ENCODE measurements around the gene PLXNC1.

PLXNC1 gene

DNA sequence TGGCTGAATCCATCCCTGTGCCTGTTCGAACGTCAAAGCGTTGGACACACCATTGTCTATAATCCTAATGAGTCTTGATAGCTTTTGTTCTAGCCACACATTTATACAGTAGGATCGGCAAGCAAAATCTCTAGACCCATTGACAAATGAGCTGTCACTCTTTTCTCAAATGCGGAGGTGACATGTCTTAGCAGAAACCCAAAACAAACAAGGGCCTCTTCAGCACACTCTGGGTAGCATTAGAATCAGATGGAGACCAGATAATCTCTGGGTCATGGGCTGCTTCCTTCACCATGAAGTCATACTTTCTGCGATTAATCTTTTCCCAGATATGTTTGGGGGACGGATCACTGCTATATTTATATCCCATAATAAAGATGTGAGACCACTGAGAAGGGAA, 100.2 kb downstream of the PLXNC1 start:
- Histone ChIP-seq H2AFZ (ENCODE audit: low read length) (no peak overlapping the region), H4K20me1 (ENCODE audit: insufficient read depth, low read length) (no peaks in the 10 kb centered on the region), H3K4me1 (ENCODE audit: insufficient read depth, low read length, severe bottlenecking) (peaks cover 7% of the 10 kb centered on the region), H3F3A (ENCODE audit: insufficient read depth, low read length) (no peaks in the 10 kb centered on the region), H3K36me3 (ENCODE audit: insufficient read depth, low read length) (no peaks in the 10 kb centered on the region), H3K9me3 (ENCODE audit: low read length) (no peaks in the 10 kb centered on the region), H3K4me2 (ENCODE audit: low read length) (no peak overlapping the region), H3K27ac (ENCODE audit: low read depth, low read length, poor library complexity, severe bottlenecking) (no peak overlapping the region), H3K9me2 (ENCODE audit: low read depth, low read length) (no peaks in the 10 kb centered on the region), H3K27me3 (ENCODE audit: insufficient read depth, low read length) (no peaks in the 10 kb centered on the region), H3K79me2 (ENCODE audit: insufficient read depth, low read length) (no peaks in the 10 kb centered on the region), H3K9ac (ENCODE audit: low read length) (no peak overlapping the region), H3K4me3 (ENCODE audit: low read depth, low read length, poor library complexity, severe bottlenecking) (no peak overlapping the region)
- TF ChIP-seq EZH2 (IDR thresholded peaks at IDR 0.05; ENCODE audit: borderline replicate concordance, low read length) = no peak
- TF ChIP-seq, protein P1, sequence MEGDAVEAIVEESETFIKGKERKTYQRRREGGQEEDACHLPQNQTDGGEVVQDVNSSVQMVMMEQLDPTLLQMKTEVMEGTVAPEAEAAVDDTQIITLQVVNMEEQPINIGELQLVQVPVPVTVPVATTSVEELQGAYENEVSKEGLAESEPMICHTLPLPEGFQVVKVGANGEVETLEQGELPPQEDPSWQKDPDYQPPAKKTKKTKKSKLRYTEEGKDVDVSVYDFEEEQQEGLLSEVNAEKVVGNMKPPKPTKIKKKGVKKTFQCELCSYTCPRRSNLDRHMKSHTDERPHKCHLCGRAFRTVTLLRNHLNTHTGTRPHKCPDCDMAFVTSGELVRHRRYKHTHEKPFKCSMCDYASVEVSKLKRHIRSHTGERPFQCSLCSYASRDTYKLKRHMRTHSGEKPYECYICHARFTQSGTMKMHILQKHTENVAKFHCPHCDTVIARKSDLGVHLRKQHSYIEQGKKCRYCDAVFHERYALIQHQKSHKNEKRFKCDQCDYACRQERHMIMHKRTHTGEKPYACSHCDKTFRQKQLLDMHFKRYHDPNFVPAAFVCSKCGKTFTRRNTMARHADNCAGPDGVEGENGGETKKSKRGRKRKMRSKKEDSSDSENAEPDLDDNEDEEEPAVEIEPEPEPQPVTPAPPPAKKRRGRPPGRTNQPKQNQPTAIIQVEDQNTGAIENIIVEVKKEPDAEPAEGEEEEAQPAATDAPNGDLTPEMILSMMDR (IDR thresholded peaks at IDR 0.05; ENCODE audit: low read length) = no peak

DNA sequence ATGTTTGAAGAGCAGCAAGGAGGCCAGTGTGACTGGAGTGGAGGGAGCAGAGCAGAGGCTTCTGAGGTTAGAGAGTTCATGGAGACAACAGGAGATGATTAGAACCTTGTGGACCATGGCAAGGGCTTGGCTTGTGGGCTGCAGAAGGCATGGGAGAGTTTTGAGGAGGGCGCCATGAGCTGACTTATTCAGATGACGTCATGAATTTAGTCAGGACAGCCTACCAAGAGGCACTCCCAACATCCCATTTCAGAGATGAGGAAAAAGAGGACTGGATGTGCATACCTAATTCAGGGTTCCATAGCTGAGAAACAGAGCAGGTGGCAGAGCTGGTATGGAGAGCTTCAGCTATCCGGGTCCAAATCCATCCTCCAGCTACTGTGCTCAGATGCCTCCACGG, 101.8 kb downstream of the PLXNC1 start:
- H2AFZ ChIP-seq (ENCODE audit: low read length) = no peak overlapping the region
- no peak for TF ChIP-seq EZH2 (IDR thresholded peaks at IDR 0.05; ENCODE audit: borderline replicate concordance, low read length)
- TF ChIP-seq, protein P1 (IDR thresholded peaks at IDR 0.05; ENCODE audit: low read length) = no peak
- no peaks in the 10 kb centered on the region for H3F3A ChIP-seq (ENCODE audit: insufficient read depth, low read length)
- H3K36me3 ChIP-seq (ENCODE audit: insufficient read depth, low read length) = no peaks in the 10 kb centered on the region
- no peaks in the 10 kb centered on the region for H3K79me2 ChIP-seq (ENCODE audit: insufficient read depth, low read length)
- no peaks in the 10 kb centered on the region for H3K9me2 ChIP-seq (ENCODE audit: low read depth, low read length)
- no peak overlapping the region for H3K4me3 ChIP-seq (ENCODE audit: low read depth, low read length, poor library complexity, severe bottlenecking)
- H3K9ac ChIP-seq (ENCODE audit: low read length) = no peak overlapping the region
- H3K27me3 ChIP-seq (ENCODE audit: insufficient read depth, low read length) = no peaks in the 10 kb centered on the region
- no peaks in the 10 kb centered on the region for H3K4me1 ChIP-seq (ENCODE audit: insufficient read depth, low read length, severe bottlenecking)
- H4K20me1 ChIP-seq (ENCODE audit: insufficient read depth, low read length) = no peaks in the 10 kb centered on the region
- no peaks in the 10 kb centered on the region for H3K9me3 ChIP-seq (ENCODE audit: low read length)
- no peak overlapping the region for H3K27ac ChIP-seq (ENCODE audit: low read depth, low read length, poor library complexity, severe bottlenecking)
- H3K4me2 ChIP-seq (ENCODE audit: low read length) = no peak overlapping the region

DNA sequence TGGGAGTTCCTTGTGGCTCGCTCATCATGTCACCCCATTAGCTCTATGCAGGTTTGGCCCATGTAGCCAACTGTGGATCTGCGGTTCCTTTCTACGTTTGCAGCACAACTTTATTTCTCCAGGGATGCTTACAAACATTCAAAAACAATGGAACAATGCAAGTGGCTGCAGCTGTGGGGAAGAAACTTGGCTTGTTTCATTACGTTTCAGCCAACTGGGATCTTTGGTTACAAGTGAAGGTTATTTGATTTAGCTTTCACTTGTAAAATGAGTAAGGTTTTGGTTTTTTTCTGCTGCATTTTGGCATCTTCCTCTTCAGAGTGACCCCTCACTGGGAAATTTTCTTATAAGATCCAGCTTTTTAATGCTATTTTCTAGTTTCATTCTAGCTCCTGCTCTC, 105.9 kb downstream of the PLXNC1 start:
- H3K27me3 ChIP-seq (ENCODE audit: insufficient read depth, low read length) = no peaks in the 10 kb centered on the region
- H3K27ac ChIP-seq (ENCODE audit: low read depth, low read length, poor library complexity, severe bottlenecking) = no peak overlapping the region
- H3K9ac ChIP-seq (ENCODE audit: low read length) = no peak overlapping the region
- no peaks in the 10 kb centered on the region for H3K79me2 ChIP-seq (ENCODE audit: insufficient read depth, low read length)
- no peaks in the 10 kb centered on the region for H3F3A ChIP-seq (ENCODE audit: insufficient read depth, low read length)
- no peak for TF ChIP-seq EZH2 (IDR thresholded peaks at IDR 0.05; ENCODE audit: borderline replicate concordance, low read length)
- TF ChIP-seq, protein P1 (IDR thresholded peaks at IDR 0.05; ENCODE audit: low read length) = no peak
- no peak overlapping the region for H3K4me3 ChIP-seq (ENCODE audit: low read depth, low read length, poor library complexity, severe bottlenecking)
- H3K36me3 ChIP-seq (ENCODE audit: insufficient read depth, low read length) = no peaks in the 10 kb centered on the region; the same call in 1 of the 2 replicates
- H3K9me3 ChIP-seq (ENCODE audit: low read length) = no peaks in the 10 kb centered on the region
- H3K4me2 ChIP-seq (ENCODE audit: low read length) = no peak overlapping the region
- H3K9me2 ChIP-seq (ENCODE audit: low read depth, low read length) = no peaks in the 10 kb centered on the region
- no peaks in the 10 kb centered on the region for H4K20me1 ChIP-seq (ENCODE audit: insufficient read depth, low read length)
- no peak overlapping the region for H2AFZ ChIP-seq (ENCODE audit: low read length)
- peaks cover 19% of the 10 kb centered on the region for H3K4me1 ChIP-seq (ENCODE audit: insufficient read depth, low read length, severe bottlenecking)

Measured in OCI-LY1 (cell line).